ENCODE data around the gene ZNF511.

The ZNF511 gene

DNA sequence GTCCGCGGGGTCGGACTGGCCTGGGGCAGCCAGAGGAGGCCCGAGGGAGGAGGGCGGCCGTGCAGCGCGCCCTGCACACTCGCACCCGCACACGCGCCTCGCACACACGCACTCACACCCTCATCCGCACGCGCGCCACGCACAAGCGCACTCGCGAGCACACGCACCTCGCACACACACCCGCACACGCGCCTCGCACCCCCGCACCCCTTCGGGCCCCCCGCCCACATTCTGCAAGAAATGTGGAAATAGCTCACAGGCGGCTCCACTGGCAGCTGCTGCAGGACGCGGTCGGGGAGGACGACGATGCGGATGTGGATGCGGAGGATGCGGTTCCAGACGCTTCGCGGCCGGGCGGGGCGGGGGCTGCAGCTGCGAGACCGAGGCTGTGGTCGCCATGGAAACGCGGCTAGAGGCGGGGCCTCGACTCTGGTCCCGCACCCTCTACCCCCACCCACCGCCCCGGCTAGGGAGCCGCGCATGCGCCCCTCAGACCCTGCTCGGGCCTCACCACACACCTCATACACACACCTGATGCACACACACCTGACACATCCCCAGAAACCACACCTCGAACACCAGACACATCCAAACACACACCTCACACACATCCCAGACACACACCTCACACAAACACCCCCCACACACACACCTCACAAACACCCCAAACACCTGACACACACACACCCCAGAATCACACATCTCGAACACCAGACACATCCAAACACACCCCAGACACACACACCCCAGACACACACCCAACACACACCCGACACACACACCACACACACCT is 28.1 kb downstream of the ZNF511 start, which contains the start of gene CALY:
Gene CALY (minus strand): TSS at position 320 of the 793 bp plus-strand sequence. CDS start 7,907 bp downstream, outside the sequence.
- DNase-seq, result no peak

- no peak for DNase-seq
Measured at GRCh38 chr10:133337370-133337725, 28.6 kb downstream of the ZNF511 start.

DNA sequence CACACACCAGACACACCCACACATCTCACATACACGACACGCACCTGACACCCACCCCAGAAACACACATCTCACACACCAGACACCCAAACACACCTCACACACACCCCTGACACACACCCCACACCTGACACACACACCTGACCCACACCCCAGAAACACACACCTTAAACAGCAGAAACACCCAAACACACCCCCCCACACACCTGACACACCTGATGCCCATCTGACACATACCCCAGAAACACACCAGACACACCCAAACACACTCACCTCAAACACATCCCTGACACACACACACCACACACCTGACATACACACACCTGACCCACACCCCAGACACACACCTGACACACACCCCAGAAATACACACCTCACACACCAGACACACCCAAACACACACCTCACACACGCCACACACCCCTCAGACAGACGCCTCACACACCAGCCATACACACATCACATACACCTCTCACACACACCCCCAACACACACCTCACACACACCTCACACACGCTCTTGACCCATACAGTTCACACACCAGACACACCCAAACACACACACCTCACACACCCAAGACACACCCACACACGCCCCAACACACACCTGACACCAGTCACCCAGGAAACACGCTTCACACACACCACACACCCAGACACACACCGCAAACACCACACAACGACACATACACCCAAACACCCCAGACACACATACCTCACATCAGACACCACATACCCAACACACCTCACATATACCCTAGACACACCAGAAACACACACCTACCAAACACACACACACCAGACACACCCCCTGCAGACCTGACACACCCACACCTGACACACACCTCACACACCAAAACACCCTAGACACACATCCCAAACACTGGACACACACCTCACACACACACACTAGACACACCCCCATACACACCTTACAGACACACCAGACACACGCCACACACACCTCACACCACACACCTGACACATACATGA is 29.7 kb downstream of the ZNF511 start:
- DNase-seq, result no peak

GRCh38 chr10:133339708-133340380 is 31.1 kb downstream of the ZNF511 start:
- DNase-seq, result no peak

DNA sequence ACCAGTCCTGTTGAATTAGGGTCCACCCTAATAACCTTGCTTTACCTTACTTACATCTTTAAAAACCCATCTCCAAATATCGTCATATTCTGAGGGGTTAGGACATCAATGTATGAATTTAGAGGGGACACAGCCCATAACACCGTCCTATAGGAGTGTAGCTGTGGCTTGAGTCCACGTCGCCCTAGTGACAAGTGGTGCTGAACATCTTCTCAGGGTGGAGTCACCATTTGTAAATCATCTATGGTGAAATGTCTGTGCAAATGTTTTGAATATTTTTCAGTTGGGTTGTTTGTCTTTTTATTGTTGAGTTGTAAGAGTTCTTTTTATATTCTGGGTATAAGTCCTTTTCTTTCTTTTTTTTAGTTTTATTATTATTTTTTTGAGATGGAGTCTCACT is 33.3 kb downstream of the ZNF511 start:
- DNase-seq, result no peak

- no peak for DNase-seq
Measured at GRCh38 chr10:133342942-133343341, 34.2 kb downstream of the ZNF511 start.

DNA sequence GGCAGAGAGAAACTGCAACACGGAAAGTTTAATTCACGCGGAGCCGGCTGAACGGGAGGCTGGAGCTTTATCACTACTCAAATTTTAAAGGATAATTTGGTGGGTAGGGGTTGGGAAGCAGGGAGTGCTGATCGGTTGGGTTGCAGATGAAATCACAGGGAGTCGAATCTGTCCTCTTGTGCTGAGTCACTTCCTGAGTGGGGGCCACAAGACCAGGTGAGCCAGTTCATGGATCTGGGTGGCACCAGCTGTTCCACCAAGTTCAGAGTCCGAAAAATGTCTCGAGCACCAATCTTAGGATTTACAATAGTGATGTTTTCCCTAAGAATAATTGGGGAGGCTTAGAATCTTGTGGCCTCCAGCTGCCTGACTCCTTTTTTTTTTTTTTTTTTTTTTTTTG is 34.8 kb downstream of the ZNF511 start:
- DNase-seq, result no peak

GRCh38 chr10:133344236-133344635 is 35.5 kb downstream of the ZNF511 start:
- no peak for DNase-seq

DNA sequence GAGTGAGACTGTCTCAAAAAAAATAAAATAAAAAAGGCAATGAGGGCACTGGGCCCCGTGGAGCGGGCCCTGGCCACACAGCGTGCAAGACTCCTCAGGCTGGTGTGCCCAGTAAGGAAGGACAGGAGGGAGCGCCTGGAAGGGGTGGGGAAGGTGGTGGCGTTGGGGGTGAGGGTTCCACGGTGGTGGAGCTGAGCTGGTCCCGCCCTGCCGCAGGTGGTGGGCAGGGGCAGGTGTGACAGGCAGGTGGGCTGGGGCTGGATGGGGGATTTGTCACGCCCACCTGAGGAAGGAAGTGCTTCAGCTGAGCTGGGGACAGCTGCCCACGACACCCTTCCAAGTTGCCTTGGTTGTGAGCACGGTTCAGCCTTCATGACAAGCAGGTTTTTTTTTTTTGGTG is 37.7 kb downstream of the ZNF511 start:
- DNase-seq, result no peak

GRCh38 chr10:133347710-133348517 is 39.2 kb downstream of the ZNF511 start:
- DNase-seq, result no peak

- no peak for DNase-seq
Measured at GRCh38 chr10:133349160-133349568, 40.5 kb downstream of the ZNF511 start.

DNA sequence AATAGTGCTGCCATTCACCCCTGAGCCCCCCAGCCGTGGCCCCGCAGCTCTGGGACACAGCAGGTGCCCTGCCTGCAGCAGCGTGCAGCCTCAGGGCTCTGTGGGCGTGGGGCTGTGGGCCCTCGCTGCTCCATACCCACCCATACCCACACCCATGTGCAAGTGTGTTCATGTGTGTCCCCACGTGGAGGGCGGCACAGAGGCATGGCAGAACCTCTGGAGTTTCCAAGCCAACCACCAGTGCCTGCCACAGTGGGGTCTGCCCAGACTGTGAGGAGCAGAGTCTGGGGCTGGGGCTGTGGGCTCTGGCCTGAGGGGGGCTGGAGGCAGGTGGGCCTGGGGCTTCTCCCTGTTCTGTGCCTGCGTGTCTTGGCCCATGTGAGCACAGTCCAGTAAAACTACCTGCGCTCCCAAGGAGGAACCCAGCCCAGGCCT is 40.9 kb downstream of the ZNF511 start:
- no peak for DNase-seq

- DNase-seq, result no peak
Measured at GRCh38 chr10:133350283-133350949, 41.7 kb downstream of the ZNF511 start.

GRCh38 chr10:133350950-133351329 is 42.2 kb downstream of the ZNF511 start:
- DNase-seq, result no peak

DNA sequence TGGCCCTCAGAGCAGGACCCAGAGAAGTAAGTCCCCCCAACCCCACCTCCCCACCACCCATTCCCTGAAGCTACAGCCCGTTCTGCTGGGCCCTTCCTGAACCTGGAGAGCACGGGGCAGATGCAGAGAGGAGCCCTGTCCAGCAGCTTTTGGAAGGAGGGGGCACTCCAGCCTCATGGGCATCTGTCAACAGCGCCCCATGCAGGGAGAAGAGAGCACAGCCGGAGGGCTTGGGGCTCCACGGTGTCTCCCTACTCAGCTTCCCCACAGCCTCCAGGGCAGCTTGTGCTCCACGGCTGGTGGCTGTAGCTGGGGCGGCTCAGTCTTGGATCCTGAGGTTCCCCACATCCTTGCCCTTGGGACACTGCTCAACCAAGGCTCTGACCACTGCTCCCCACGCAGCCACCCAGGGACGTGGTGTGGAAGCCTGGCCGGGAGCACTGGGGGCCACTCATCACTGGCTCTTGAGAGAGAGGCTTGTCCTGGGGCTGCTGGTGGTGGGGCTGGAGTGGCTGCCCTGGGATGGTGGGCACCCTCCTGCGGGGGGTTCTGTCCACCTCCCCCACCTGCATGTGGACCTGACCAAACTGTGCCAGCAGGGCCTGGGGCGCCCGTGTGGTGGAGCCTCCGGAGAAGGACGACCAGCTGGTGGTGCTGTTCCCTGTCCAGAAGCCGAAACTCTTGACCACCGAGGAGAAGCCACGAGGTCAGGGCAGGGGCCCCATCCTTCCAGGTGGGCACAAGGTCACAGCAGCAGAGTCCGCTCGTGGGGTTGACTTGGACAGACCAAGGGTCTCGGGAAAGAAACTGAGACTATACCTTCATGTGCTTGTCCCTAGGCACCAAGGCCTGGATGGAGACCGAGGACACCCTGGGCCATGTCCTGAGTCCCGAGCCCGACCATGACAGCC is 42.9 kb downstream of the ZNF511 start:
- DNase-seq, result no peak

DNA sequence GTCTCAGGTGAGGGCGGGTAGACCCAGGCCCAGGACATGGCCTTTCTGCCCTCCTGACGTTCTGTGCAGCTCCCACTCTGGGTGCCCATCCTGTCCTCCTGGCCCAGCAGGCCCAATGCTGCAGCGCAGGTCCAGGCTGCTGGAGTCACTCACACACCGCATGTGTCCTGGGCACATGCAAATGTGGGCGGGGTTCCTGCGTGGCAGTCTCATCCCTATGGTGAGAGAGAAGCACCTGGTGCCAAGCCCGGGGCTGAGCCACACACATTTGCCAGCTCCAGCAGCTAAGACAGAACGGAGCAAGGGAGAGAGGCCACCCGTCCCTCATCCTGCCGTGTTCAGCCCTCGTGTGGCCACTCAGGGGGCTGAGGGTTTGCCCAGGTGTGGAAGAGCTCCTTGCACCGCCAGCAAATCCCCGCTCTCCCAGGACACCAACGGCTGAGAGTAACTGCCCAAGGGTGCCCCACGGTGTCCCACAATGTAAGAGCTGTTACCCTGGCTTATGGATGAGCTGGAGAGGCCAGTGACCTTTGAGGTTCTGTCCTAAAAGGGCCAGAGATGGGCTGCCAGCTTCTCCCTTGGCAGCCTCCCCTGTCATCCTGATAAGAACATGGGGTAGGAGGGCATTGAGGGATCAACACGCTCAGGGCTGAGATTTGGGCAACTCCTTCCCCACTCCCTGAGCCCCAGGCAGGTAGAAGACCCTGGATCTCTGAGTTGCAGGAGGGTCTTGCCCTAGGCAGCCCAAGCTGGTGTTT is 44.7 kb downstream of the ZNF511 start:
- DNase-seq, result no peak

DNA sequence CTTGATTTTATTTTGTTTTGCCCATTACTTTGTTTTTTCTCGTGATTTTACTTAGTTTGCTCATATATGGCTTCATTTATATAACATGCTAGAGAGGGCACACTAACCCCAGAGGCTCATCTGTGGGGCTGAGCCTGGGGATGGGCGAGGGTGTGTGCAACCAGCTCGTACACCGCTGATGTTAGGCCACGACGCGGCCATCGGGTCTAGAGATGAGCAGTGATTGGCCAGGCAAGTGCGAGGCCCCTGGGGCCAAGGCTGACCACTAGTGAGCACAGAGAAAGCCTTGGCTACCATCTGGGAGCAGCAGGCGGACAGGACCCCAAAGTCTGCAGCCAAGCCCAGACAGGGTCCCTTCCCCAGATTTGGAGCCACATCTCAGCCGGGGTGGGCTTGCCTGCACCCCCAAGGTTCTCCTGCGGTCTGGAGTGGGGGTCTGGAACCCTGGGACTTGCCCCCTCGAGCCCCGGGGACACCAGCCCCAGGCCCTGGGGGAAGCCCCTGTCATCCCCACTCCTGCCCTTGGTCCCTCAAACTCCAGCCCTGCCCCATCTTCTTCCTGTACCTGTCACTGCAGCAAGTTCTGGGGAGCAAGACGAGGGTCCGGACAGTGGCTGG is 45.4 kb downstream of the ZNF511 start:
- no peak for DNase-seq

DNA sequence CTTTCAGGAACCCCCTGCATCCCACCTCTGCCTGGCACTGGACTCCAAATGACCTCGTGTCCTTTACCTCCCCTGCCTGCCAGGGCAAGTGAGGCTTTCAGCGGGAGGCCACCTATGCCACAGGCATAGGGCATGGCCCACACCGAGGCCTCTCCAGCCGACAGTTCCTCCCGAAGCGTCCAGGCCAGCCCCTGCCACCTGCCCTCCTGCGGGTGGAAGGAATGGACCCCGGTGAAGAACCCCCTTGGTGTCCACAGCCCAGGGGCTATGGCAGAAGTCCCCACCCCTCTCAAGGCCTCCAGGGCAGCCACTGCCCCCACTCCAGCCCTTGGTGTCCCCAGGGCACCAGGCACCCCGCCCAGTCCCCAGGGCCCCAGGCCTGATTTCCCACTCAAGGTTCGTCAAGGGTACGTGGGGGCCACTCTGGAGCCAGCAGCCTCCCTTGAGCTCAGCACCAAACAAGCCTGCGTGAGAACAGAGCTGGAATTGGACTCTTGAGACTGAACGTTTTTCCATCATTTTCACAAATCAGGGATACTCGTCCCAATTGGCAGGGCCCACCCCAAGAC is 46.0 kb downstream of the ZNF511 start:
- DNase-seq, result no peak

- DNase-seq, result no peak
Measured at GRCh38 chr10:133355266-133355665, 46.6 kb downstream of the ZNF511 start.
